GM21381 (cell line): ENCODE data around the gene CNTNAP2.
A peak's percentile ranks its signal among the peaks of the same experiment; 100 is the strongest.
"Not testable (repeated sequence)": the region's sequence is repeated elsewhere in the genome, so short reads cannot be mapped to it uniquely, and the experiment has no call there.

Experiments
- ATAC-seq: cut with Tn5 transposase; IDR thresholded peaks from one replicate; pipeline ENCODE4 v1.9.1; 2021; ENCODE audit warnings: mild to moderate bottlenecking, moderate library complexity; ENCODE audit not compliant: unreplicated experiment

CNTNAP2 gene

GRCh38 chr7:148435715-148436114 is 2319.1 kb downstream of the CNTNAP2 start:
- ATAC-seq, result no peak

GRCh38 chr7:148436135-148436534 is 2319.5 kb downstream of the CNTNAP2 start:
- ATAC-seq, result no peak

DNA sequence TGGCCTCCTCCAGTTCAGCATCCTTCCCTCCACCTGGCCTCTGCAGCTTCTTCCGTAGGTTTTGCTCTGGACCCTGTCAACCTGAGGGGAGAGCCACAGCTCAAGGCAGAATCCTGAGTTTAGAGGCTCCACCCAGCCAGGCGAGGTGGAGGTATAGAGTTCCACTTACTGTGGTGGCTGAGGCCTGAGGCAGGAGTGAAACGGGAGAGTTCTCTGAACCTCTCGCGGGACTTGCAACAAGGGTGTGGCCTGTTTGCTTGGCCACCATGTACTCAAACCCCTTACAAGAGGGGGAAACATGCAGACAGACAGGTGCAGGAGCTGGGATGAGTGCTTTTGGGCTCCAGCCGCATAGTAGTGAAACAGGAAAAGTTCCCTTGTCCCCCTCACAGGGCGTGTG is 2320.0 kb downstream of the CNTNAP2 start:
- no peak for ATAC-seq

GRCh38 chr7:148437043-148437442 is 2320.4 kb downstream of the CNTNAP2 start:
- ATAC-seq, result no peak

DNA sequence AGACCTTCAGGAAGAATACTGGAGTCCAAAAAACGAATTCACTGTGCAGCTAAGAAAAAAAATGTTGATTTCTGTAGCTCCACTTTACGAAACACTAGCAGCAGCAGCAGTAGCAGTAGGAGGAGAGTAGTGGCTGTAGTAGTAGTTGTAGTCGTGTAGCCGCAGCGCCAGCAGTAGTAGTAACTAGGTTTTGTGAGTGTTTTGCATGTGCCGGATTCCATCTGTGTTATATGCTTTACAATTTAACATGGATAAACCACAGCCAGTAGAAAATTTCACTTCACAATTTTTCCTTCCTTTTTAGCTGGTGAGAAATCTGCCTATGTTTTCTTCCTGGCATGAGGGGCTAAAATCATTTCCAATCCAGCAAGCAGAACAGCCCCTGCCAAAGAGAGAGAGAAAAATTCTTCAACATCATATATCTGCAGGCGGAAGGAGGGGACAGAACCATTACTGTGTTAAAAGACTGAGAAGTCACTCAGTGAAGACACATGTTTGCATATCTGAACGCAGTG is 2325.6 kb downstream of the CNTNAP2 start:
- ATAC-seq, result no peak

GRCh38 chr7:148442933-148443332 is 2326.3 kb downstream of the CNTNAP2 start:
- ATAC-seq, result no peak

GRCh38 chr7:148445260-148446044 is 2328.9 kb downstream of the CNTNAP2 start:
- no peak for ATAC-seq

- peak; percentile 80 for ATAC-seq
These were observed 2330.7 kb downstream of the CNTNAP2 start for GRCh38 chr7:148447221-148447849.

DNA sequence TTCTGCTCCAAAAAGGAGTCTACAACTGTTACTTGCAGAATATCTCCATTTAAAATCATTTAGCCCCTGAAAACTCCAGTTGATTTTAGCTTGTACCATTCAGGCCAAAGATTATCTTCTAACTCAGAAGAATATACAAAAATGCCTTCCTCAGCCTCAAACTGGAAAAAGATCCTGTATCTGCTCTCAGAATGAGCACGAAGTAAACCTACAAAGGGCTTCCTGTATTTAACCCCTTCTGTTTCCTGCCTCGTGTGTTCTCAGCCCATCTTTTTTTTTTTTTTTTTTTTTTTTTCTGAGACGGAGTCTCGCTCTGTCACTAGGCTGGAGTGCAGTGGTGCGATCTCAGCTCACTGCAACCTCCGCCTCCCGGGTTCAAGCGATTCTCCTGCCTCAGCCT is 2334.9 kb downstream of the CNTNAP2 start:
- ATAC-seq, result not testable (repeated sequence)

- ATAC-seq, result no peak
These were observed 2339.8 kb downstream of the CNTNAP2 start for GRCh38 chr7:148456351-148456750.

- ATAC-seq, result no peak
These were observed 2340.8 kb downstream of the CNTNAP2 start for GRCh38 chr7:148457310-148457921.

DNA sequence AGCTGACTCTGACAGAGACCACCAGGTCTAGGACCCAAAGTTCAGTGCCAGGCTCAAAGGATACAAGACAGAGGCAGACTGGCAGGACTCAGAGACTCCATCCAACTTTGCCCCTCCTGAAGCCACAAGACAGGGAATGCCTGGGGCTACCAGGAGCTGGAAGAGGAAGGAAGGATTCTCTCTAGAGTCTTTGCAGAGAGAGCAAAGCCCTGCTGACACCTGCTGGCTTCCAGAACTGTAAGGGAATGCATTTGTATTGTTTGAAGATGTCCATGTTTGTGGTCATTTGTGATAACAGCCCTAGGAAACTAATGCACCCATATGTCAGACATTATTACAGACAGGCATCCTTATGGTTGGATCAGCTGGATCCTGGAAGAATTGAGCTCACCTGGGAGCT is 2341.7 kb downstream of the CNTNAP2 start:
- no peak for ATAC-seq

- no peak for ATAC-seq
These were observed 2345.0 kb downstream of the CNTNAP2 start for GRCh38 chr7:148461392-148462179.

GRCh38 chr7:148462774-148463173 is 2346.2 kb downstream of the CNTNAP2 start:
- not testable (repeated sequence) for ATAC-seq

GRCh38 chr7:148463210-148463609 is 2346.6 kb downstream of the CNTNAP2 start:
- ATAC-seq, result no peak

GRCh38 chr7:148464947-148465346 is 2348.3 kb downstream of the CNTNAP2 start:
- ATAC-seq, result no peak

GRCh38 chr7:148465441-148465840 is 2348.8 kb downstream of the CNTNAP2 start:
- not testable (repeated sequence) for ATAC-seq

- ATAC-seq, result no peak
These were observed 2349.5 kb downstream of the CNTNAP2 start for GRCh38 chr7:148466120-148466519.

DNA sequence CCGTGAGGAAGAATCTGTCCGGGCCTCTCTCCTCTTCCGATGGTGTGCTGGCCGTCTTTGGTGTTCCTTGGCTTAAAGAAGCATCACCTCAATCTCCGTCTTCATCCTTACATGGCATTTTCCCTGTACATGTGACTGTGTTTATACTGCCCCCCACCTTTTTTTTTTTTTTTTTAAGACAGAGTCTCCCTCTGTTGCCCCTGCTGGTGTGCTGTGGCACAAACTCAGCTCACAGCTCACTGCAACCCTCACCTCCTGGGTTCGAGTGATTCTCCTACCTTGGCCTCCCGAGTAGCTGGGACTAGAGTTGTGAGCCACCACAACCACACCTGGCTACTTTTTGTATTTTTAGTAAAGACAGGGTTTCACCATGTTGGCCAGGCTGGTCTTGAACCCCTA is 2352.1 kb downstream of the CNTNAP2 start:
- no peak for ATAC-seq
